Erythroblast (primary cell): Measurements from ENCODE around the gene MED16.

Experiments used
- GATA1 ChIP-seq: IDR thresholded peaks from 2 replicates; pipeline ENCODE4 v1.6.1; 2011; ENCODE audit warnings: low read depth, mild to moderate bottlenecking, control low read depth, low read length, moderate library complexity
- POLR2A ChIP-seq: IDR thresholded peaks from 2 replicates; pipeline ENCODE4 v1.6.1; 2011; ENCODE audit warnings: mild to moderate bottlenecking, low read length

DNA sequence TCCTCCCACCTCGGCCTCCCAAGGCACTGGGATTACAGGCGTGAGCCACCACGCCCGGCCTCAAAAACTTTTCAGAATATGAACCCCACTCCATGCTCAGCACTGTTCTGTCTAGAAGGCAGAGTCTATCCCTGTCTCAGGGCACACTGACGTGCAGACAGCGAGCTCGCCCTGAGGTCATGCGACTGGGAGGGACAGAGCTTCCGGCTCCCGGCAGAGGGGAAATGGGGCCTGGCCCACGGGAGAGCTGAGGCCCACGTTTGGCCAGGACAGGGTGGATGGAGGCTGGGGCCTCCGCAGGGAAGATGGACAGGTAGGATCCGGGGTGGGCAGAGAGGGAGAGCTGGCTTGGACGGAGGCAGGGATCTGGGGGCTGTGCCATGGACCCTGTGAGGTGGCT, 68.1 kb downstream of the MED16 start:
- TF ChIP-seq POLR2A (no peak), GATA1 (no peak)
